NCI-H774 (cell line): ENCODE data around the gene PITX2.
A peak's percentile ranks its signal among the peaks of the same experiment; 100 is the strongest.

Experiments
- DNase-seq: peaks from one replicate; lab custom pipeline; 2025; lab: John Stamatoyannopoulos, UW

The PITX2 gene

DNA sequence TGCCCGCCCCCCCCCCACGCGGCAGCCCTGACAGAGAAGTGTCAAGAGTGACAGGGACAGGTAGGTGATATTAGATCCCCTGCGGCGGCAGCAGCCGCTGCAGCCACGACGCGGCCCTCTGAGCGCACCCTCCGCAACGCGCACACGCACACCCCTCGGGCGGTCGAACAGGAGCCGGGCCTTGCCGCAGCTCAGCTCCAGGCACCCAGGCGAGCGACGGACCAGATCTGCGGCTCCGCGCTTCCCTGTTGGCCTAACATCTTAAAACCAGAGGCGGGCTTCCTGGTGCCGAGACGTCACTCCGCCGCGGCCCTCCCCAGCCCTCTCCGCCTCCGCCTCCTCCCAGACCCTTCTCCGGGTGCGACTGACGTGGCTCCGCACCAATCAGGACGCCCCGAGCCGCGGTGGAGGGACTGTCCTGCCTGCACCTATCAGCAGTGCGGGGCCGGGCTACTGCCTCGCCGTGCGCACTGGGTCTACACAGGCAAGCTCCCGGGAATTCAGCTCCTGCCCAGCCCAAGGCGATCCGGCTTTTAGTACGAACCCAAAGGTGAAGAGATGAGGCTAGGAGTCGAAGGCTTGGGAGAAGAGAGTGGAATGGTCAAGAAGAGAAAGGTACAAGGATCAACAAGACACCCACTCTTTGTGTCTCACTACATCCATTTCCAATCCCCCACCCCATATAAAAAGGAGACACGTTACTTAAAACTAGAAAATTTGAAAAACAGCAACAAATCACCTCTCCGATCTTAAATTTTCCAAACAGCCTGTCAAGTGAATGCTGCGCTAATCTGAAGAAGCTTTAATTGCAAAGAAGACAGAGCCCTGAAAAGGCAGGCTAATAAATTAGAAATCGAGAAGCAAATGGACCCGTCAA lies at the start of gene PITX2:
TSS of gene PITX2 (minus strand) at position 237 of the 877 bp plus-strand sequence. CDS start 617 bp downstream, outside the sequence.
- no peak for DNase-seq

DNA sequence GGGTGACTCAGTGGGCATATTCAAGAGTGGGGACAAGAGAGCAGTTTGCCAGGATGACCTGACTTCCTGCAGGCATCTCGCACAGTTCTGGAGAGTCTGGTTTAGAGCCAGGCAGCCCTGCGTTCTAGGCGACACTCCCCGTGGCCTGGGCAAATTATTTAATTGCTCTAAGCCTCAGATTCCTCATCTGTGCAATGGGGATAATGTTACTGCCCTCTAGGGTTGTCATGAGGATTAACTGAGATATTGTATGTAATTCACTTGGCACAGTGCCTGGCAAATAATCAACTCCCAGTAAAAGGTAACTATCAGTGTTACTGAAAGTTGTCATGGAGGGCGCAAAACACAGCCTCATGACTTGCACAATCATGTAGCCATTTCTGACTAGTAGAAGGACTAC lies 48.8 kb upstream of the PITX2 start:
- DNase-seq = no peak

DNA sequence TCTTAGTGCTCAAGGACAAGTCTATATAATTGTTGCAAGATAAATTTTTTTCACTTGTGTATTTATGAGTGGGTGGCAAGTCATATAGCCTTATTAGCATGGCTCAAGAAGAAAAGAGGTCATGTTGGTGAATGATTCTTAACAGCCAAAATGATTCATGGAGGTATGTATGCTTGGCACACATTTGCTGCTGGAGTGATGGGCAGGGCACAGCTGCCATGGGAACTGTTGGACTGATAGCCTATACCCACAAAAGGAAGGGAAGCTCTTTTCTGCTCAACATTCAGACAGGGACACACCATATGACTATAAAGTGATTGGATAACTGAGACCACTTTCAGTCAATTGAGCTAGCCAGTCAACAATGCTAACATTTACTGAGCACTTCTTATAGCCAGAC lies 46.8 kb upstream of the PITX2 start:
- no peak for DNase-seq

DNA sequence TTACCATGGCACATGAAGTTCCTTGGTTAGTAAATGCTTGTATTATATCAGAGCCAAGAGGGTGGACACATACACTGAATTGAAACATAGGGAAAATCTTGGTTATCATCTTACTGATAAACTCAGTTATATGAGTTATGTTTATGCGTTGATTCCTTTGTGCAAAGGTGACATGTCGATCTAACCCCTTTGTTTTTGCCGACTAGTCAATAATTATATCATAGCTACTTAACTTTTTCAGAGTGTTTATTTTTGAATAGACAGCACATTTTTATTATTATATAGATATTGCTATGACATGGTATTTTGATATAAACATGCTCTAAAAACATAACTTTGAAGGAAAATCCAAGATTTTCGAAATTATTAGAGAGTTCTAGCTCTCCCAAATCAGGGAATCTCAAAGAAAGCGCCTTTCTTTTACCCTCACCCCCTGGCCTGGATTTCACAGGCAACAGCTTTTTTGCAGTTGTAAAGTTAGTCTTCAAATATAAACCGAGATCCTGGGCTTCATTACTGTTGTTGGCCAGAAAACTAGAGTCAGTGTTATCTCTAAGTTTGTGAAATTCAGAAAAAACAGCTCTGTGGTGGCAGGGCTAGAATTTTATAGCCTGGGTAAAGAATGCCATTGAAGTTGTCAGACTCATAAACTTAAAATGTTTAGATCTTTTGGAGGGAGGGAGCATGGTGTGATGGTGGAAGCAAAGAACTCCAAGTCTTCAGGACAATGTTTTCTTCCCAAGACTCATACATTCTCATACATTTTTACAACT lies 45.8 kb upstream of the PITX2 start:
- DNase-seq = no peak

DNA sequence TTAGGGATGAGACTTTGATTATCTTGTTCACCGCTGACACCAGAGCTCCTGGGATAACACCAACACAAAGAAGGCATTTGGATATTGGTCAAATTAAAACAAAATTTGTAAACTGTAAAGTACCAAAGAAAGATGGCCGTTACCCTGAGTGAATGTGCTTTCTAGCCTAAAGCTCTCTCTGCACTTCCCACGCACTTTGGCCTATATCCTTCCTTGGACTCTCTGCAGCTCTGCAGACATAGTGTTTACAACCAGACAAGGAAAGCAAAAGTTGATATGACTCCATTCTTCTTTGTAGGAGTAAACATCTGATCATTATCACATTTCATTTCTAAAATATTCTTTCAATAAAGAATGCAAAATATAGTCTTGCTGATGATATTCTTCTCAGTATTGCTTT lies 44.8 kb upstream of the PITX2 start:
- no peak for DNase-seq

DNA sequence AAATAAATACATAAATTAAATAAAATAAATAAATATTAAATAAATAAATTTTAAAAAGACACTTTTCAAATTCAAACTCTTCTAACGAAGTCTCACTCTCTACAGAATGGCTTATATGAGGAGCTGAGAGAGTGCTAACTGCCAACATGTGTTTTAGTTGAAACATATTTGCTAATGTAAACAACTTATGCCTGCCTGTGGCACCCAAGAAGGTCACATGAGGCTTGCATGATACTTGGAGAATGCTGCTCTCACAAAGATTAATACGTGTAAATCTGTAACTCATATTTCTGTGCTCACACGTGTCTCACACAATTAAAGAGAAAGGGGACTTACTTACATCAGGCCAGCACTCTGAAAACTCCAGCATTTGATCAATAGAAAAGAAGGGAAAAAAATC lies 43.2 kb upstream of the PITX2 start:
- no peak for DNase-seq

DNA sequence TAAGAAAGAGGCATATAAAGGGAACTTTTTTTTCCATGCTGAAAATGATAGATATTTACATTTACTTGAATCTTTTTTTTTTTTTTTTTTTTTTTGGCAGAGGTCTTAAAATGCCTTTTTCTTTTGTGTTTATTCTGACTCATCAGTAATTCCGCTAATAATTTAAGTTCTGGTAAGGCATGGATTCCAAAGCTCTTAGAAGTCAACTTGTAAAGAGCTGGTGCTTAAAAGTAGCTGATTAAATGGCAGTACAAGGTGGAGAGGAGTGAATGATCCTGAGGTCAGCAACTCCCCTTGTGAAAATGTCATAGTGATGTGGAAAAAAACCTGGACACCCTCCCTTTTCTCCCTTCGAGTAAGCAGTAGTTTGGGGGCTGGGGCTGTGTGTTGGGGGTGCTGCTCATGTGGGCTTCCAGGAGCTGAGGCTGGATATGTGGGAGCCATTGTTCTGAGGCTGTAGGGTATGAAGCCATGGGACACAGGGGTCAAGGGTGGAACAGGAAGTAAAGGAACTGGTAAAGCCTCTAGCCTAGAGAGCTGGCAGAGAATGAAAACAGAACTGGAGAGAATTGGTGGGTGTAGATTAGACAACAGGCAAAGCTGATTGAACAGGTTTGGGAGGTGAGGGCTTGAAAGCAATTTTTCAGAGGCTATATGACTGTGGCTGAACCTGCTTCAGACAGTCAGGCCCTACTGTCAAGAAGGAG lies 41.0 kb upstream of the PITX2 start:
- DNase-seq = no peak

DNA sequence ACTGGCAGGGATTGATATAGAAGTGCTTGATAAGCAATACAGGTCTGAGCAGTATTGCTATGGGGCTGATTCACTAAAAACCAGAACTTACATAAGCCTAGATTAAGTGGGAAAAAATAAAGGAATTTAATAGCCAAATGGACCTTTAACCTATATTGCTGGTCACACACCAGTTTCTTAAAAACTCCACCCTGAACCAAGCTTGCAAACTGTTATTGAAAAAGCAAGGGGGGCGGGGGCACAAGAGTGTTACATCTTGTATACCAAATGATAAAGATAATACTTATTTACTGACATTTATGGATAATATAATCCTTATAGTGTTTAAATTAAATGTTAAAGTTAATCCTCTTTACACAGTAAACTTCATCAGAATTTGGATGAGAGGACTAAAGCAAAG lies 40.3 kb upstream of the PITX2 start:
- DNase-seq = no peak

DNA sequence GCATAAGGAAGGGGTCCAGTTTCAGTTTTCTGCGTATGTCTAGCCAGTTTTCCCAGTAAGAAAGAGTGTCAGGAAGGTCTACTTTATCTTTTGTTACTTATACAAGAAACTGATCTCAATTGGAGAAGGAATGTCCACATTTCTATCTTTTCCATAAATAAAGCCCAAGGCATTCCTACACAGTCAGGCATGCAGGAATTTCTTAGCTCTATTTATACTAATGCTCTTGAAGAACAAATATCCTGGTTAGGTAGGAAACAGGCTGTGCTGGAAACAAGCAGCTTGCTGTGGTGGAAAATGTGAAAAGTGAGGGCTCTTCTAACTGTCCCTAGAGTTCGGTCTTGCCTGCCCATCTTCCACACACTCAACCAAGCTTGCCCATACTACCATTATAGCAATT lies 37.9 kb upstream of the PITX2 start:
- no peak for DNase-seq

DNA sequence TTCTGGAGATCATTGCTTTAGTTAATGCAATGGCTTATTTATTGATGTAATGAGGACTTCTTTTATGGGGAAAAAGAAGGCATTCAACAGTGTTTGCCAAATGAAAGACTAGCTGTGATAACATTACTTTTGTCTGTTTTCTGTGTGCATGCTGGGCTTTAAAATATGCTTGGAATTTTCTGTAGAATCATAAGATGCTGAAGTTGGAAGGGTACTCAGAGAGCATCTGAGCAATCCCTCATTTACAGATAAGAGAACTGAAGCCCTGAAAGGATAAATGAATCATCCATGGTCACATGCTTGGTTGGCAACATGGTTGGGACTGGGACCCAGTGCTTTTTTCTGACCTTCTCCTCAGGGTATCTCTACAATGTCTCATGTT lies 31.4 kb upstream of the PITX2 start:
- no peak for DNase-seq

DNA sequence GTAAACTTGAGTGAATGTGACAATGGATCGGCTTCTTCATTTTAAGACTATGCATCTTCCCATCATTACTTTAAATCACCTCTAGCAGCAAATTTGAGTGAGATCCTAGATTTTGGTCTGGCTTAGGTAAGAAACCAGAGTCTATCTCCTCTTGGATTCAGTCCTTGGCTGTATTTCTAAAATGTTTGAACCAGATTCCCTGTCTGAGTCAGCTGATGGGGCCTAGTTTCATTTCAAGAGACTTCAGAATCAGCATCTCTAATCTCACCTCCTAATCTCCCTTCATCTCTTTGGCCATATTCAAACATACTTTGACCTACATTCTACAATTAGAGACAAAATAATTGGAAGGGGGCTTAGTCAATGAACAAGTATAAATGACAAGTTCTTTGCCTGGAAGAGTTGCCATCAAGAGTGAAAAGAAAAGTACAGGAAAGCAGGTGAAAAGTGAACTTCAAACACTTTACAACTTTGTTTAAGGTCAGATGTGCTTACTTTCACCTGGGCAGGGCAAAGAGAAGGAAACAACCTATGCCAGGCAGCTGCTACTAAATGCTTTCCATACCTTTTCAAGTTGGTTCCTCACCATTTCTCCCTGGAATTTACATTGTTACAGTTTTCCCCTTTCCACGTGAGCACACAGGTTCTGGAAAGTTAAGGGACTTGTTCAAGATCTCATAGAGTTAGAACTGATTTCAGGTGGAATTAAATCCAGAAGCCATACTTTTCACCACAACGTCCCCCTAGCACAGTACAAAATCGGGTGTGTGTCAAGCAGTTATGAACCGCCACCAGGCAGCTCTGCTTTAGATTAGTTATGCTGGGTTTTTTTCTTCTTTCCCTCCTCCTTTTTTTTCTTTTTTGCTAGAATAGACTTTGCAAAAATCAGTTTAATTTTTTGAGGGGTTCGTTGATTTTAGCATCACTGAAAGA lies 30.7 kb upstream of the PITX2 start:
- DNase-seq = no peak

DNA sequence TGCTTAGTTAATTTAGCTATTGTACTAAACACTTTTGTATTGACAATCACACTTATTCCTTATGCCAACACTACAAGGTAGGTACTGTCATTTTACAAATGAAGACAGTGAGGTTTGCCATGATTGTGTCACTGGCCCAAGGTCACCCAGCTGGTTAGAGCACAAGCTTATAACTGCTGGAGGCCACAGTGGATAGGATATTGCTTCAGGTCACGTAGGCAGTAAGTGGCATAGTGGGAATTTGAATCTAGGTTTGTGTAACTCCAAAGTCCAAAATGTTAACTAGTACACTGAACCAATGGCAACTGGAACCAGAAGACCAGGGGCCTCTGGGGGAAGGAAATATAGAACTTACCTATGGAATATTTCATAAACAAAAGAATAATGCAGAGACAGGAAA lies 21.1 kb upstream of the PITX2 start:
- DNase-seq = peak; percentile 36

DNA sequence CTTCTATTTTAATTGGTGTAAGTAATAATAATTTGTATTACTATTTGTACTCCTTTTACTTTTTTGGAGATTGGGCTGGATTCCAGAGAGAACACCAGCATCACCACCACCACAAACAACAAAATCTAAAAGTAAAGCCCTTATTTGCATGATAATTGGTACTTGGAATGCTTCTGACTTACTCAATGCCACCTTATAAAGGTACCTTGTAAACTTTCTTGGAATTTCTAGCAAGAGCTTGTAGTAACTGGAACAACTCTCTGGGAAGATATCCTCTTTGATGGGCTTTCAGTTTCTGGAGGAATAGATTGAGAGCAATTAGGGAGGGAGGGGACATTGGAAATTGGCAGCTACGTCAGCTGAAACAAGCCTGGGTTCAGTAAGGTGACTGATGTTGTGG lies 20.2 kb upstream of the PITX2 start:
- no peak for DNase-seq

DNA sequence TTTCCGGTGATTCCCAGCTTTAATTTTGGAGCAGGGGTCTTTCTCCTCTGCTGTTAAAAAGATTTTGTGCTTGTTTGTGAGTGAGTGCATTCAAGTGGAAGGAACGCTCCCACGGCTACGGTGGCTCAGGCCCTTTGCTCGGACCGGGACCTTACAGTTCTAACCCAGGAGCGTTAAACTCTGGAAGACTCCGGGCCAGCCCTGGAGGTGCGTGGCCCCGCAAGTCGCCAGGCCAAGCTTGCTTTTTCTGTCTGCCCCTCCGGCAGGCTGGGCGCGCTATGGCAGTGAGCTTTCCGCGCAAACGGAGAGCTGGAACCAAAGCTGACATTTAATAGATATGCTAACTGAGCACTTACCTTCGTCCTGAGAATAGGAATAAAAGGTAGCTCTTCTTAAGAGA lies 18.3 kb upstream of the PITX2 start:
- DNase-seq = no peak

DNA sequence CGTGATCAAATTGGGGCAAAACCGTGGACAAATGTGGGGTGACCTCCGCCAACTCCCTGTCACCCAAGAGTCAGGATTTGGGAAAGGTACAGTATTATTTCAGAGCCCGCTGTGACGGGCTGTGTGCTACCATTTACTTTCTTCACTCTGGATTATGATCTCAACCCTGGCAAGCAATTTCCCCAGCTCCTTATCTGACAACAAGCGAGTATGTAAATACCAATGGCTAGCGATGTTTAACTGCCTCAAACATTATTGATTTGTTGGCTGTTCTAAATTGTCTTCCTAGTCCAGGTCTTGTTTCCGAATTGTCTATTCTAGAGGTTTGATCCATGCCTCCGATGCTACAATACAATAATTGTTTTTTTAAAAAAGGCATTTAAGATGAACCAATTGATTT lies 17.7 kb upstream of the PITX2 start:
- DNase-seq = no peak

DNA sequence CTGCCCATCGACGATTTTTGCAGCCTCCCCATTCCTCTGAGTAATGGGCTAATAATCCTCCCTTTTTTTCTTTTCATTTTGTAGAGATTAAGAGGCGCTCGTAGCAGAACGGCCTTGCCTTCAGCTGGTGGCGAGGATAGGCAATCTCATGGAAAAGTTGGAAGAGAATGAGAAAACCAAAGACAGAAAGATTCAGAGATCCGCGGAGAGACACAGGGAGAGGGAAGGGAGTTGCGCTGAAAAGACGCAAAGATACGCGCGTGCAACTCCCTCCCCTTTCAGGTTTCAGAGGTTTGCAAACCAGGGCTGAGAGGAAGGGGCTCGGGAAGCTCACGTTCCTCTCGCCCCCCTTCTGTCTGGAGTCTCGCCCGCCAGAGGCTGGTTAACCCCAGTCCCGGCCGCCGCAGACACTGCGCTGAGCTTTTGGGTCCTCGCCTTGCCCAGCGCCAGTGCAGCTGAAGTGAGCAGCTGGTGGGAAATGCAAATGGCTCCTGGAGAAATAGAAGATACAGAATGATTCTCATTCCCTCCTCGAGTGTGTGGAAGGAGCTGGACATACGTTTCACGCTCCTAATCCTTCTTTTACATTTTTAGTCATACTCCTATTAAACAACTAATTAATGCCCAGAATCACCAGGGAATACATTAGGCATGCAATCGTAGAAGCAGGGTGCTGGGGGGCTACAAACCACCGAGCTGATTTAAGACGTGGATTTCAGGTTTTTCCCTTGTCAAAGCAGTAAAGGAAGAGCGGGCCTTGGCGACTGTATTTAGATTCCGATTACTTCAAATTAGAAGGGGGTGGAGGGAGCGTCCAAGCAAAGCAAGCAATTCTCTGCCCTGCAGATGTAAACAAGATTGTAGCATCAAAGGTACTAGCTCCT lies 16.6 kb upstream of the PITX2 start:
- DNase-seq = no peak

DNA sequence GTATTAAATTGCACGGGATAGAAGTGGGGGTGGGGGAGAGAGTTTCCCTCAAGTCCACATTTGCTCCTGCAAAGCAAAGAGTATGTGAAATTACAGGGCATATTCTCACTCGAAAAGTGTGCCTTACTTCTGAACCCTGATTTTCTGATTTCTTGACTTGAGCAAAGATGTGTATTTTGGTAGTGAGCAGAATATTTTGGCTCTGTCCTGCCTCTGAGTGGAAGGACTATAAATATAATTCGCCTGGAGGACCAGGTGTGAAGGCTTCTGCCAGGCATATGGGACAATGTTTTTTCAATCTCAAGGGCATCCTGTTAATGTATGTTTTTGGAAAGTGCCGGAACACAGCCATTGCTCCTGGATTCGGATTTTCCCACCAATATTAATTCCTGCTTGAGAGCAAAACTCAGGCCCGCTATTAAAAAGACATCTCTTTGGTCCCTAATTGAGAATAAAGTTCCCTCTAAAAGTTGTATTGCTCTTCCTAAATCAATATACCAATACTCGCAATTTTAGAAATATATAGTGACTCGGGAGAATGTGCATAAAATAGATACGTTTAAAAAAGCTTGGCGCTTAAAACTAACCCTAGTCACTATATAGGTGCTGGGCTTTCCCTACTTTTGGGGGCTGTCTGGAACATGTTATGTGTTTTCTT lies 15.3 kb upstream of the PITX2 start:
- no peak for DNase-seq

DNA sequence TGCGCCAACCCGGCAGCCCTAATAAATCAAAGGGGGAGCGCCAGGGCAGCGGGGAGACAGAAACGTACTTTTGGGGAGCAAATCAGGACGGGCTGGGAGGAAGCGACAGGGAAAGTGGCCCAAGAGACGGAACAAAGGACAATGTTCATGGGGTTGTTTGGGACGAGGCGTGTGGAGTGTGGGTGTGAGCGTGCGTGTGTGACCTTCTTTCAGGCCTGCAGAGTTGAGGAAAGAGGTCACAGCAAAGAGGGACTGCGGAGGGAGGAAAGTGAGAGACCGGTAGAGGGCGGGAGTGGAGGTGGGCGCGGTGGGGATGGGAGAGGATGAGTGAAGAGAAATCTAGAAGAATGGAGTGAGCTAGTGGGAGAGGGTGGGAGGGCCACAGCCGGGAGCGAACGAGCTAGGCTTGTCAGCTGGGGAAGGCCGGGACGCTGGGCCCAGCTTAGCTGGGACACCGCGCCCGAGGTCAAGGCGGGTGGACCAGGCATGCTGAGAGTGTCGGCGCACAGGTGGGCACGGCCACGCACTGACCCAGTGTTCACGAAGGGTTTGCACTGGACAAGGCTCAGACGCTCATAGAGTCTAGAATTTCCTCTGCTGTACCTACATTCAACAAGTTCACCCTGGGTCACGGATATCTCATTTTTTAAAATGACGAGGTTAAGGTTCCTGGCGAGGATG lies 14.7 kb upstream of the PITX2 start:
- no peak for DNase-seq

DNA sequence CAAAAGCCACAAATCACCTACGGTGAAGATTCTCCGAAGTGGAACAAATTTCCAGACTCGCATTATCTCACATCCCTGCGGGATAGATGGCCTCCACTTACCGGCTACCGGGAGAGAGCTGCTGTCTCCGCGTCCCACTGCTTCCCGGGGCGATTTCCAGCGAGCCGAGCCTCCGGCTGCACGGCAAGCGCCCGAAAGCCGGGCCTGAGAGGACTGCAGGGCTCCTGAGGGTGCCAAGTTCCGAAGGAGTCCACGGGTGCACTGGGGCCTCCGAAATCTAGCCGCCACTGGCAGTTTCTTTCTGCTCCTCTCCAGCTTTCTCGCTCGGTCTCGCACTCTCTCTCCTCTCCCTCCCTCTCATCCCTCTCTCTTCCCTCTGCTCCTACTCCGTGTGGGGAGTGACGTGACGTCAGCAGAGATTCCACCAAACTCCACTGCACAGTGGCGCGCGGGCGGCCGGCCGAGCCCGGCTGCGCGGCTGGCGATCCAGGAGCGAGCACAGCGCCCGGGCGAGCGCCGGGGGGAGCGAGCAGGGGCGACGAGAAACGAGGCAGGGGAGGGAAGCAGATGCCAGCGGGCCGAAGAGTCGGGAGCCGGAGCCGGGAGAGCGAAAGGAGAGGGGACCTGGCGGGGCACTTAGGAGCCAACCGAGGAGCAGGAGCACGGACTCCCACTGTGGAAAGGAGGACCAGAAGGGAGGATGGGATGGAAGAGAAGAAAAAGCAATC lies 14.0 kb upstream of the PITX2 start:
- no peak for DNase-seq
